Fibroblast of pulmonary artery (primary cell): ENCODE data around the gene CCDC88C.
A peak's percentile ranks its signal among the peaks of the same experiment; 100 is the strongest.

Experiments used
- DNase-seq: peaks from one replicate; pipeline ENCODE4 v3.0.0-alpha.2; 2010; ENCODE audit warnings: low read depth
- H3K4me3 ChIP-seq: replicated peaks from 2 replicates; pipeline ENCODE4 v1.5.1; 2011; ENCODE audit warnings: low read depth, mild to moderate bottlenecking, control low read depth, low read length, moderate library complexity
- TF ChIP-seq, protein P1 (sequence below): IDR thresholded peaks from 2 replicates; pipeline ENCODE4 v1.5.1; 2011; ENCODE audit warnings: mild to moderate bottlenecking, control low read depth, low read length, inconsistent platforms; ENCODE audit errors: missing control alignments

Gene CCDC88C

DNA sequence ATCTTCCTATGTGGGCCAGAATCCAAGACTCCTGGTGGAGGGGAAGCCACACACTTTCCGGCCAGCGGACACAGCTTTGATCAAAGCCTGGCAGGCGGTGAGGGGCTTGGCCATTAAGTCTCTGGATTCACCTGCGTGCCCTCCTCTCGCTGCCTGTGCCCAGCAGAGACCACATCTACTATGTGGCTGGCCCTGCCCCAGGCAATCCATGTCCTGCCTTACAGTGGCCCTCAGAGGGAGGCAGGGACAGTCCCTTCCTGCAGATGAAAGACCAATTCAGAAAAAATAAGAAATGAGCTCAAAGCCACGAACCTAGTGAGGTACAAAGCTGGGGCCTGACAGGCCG is 90.4 kb downstream of the CCDC88C start:
- no peak overlapping the region for H3K4me3 ChIP-seq
- DNase-seq = no peak
- TF ChIP-seq, protein P1, sequence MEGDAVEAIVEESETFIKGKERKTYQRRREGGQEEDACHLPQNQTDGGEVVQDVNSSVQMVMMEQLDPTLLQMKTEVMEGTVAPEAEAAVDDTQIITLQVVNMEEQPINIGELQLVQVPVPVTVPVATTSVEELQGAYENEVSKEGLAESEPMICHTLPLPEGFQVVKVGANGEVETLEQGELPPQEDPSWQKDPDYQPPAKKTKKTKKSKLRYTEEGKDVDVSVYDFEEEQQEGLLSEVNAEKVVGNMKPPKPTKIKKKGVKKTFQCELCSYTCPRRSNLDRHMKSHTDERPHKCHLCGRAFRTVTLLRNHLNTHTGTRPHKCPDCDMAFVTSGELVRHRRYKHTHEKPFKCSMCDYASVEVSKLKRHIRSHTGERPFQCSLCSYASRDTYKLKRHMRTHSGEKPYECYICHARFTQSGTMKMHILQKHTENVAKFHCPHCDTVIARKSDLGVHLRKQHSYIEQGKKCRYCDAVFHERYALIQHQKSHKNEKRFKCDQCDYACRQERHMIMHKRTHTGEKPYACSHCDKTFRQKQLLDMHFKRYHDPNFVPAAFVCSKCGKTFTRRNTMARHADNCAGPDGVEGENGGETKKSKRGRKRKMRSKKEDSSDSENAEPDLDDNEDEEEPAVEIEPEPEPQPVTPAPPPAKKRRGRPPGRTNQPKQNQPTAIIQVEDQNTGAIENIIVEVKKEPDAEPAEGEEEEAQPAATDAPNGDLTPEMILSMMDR = no peak

DNA sequence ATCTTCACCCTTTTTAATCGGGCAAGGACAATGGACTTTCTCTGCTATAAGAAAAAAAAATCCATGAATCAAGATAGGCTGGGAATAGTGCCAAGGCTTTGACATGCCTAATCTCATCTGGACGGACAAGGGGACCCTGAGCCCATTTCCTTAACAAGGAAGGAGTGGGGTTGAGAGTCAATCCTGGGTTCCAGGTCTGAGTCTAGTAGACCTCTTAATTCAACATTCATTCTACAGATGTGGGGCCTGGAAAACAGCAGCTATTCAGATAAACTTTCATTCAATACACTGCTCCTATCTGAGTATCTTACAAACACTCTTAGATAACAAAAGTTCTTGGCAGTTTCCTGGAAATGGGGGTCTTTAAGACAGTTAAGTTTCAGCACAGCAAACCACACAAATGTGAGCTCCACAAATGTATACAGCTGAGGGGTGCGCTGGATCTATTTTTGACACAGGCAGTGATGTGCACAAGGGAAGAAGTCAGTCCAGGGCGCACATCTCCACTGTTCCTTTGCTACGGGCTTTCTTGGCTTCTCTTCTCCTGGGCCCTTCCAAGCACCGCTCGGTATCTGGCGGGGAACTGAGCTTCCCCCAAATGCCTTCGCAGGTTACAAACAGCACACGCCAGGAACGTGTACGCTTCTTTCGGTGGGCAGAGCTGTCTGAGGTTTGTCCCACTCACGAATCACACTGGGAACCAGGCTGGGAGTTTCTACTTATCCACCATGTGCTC is 90.9 kb downstream of the CCDC88C start:
- H3K4me3 ChIP-seq = no peak overlapping the region
- TF ChIP-seq, protein P1 = no peak
- DNase-seq = no peak

DNA sequence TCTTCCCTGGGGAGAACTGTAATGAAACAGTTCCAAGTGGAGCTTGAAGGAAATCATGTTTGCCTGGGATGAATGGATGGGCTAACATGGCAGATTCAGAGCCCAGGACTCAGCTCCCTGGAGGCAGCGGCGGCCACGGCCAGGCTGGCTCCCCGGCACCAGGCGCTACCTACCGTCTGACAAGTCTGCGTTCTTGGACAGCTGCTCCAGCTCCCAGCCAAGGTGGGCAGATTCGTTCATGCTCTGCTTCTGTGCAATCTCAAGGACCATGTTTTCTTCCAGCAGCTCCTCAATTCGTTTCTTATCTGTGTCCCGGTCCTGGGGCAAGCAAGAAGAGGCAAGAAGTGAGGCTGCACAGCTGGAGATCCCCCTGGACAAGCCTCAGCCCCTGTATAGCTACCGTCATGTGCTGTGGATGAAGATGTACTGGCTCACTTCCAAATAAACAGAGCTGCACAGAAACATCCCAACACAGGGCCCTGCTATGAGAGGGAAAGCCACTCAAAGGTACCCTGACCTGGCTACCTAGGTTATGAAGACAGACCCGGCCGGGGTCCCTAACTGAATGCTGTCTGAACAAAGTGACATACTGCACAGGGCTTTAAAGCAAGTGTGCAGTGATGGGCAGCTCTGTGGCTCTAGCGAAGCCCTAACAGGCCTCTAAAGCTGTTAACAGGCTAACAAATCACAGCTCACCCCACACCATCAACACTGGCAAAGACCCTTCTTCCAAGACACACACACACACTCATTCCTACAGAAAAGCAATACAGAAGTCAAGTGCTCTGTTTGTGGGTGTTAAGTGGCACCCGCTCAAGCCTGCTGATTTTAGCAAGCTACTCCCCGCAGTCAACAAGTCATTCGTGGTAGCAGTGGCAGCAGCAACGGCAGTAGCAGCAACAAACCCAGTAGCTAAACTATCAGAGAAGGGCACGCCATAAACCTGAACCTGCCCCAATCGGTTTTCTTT is 92.7 kb downstream of the CCDC88C start:
- TF ChIP-seq, protein P1 = no peak
- no peak for DNase-seq
- no peak overlapping the region for H3K4me3 ChIP-seq

DNA sequence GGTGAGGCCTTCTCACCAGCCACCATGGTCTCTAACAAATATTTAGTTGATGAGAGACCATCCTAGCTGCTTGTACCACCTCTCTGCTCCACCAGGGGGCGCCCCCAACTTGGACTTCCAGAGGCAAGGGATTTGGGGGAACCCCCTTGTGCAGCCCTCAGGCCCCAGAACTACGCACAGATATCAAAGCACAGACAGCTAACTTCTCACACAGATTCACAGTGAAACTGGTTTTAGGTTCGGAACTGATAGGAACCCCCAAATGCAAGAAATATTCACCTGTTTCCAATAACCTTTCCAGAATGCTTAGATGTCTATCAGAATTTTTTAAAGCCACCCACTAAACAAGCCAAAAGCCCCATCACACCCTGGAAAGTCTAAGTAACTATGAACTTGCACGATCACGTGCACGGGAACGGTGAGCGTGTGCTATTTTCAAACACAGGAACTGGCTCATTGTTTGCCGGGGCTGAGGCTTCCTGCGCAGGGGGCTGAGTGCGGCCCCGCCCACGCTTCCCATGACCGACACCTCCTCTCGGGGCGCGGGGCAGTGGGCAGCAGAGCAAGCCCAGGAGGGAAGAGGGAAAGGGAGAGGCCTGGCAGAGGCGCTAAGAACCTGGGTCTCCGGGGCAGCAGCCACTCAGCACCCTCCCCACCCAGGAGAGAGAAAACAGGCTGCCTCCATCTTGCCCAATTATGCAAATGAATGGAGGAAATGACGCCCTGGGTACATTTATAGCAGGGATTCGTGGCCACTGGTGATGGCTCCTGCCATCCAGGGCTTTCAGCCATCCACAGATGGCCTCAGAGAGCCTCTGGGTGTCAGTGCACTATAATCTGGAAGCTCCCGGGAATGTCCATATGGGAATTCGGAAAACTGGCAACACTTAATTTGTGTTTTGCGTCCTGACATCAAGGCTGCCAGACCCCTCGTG is 93.7 kb downstream of the CCDC88C start:
- peak overlapping the region; percentile 23 for H3K4me3 ChIP-seq
- peak; percentile 77 for DNase-seq
- TF ChIP-seq, protein P1 = peak; percentile 88

DNA sequence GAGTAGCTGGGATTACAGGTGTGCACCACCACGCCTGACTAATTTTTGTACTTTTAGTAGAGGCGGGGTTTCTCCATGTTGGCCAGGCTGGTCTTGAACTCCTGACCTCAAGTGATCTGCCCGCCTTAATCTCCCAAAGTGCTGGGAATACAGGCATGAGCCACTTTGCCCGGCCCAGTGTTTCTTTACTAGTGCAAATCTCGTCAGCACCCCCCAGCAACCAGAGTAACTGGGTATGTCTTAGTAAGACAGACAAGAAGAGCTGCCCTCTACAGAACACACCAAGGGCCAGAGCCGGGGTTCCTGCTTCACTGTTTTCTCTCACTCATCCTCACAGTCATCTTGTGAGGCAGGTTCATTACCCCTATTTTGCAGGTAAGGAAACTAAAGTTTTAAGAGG is 94.6 kb downstream of the CCDC88C start:
- TF ChIP-seq, protein P1 = no peak
- no peak for DNase-seq
- no peak overlapping the region for H3K4me3 ChIP-seq

DNA sequence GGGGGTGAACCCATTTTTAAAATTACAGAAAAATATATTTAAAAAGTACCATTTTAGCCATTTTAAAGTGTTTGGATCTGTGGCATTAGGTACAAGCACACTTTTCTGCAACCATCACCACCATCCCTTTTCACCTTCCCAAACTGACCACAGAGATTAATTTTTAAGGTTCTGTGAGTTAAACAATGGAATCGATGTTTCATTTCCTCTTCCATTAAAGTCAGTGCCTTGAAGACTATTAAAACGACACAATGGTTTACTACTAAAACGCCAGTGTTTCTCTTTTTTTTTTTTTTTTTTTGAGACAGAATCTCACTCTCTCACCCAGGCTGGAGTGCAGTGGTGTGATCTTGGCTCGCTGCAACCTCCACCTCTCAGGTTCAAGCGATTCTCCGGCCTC is 95.0 kb downstream of the CCDC88C start:
- no peak for DNase-seq
- H3K4me3 ChIP-seq = no peak overlapping the region
- TF ChIP-seq, protein P1 = no peak
